ENCODE results near the gene MTHFD2L.

MTHFD2L gene

GRCh38 chr4:74318276-74318675, 160.4 kb downstream of the MTHFD2L start:
- no peak overlapping the region for H3K4me3 ChIP-seq (ENCODE audit: low read length)
- no peak for TF ChIP-seq CTCF (IDR thresholded peaks at IDR 0.05; ENCODE audit: insufficient read depth, low read depth, low read length, missing control alignments)
- DNase-seq (ENCODE audit: low read depth): no peak

- peak; percentile 47 for DNase-seq (ENCODE audit: low read depth)
- no peak overlapping the region for H3K4me3 ChIP-seq (ENCODE audit: low read length)
- no peak for TF ChIP-seq CTCF (IDR thresholded peaks at IDR 0.05; ENCODE audit: insufficient read depth, low read depth, low read length, missing control alignments)
Measured at GRCh38 chr4:74319470-74319869, 161.6 kb downstream of the MTHFD2L start.

GRCh38 chr4:74320559-74321118, 162.7 kb downstream of the MTHFD2L start:
- H3K4me3 ChIP-seq (ENCODE audit: low read length): no peak overlapping the region
- TF ChIP-seq CTCF (IDR thresholded peaks at IDR 0.05; ENCODE audit: insufficient read depth, low read depth, low read length, missing control alignments): peak; percentile 65
- DNase-seq (ENCODE audit: low read depth): peak; percentile 96

- TF ChIP-seq CTCF (IDR thresholded peaks at IDR 0.05; ENCODE audit: insufficient read depth, low read depth, low read length, missing control alignments): no peak
- DNase-seq (ENCODE audit: low read depth): no peak
- no peak overlapping the region for H3K4me3 ChIP-seq (ENCODE audit: low read length)
Measured at GRCh38 chr4:74322301-74322700, 164.4 kb downstream of the MTHFD2L start.

GRCh38 chr4:74323663-74324062, 165.7 kb downstream of the MTHFD2L start:
- H3K4me3 ChIP-seq (ENCODE audit: low read length): no peak overlapping the region
- no peak for TF ChIP-seq CTCF (IDR thresholded peaks at IDR 0.05; ENCODE audit: insufficient read depth, low read depth, low read length, missing control alignments)
- no peak for DNase-seq (ENCODE audit: low read depth)

- TF ChIP-seq CTCF (IDR thresholded peaks at IDR 0.05; ENCODE audit: insufficient read depth, low read depth, low read length, missing control alignments): no peak
- DNase-seq (ENCODE audit: low read depth): no peak
- no peak overlapping the region for H3K4me3 ChIP-seq (ENCODE audit: low read length)
Measured at GRCh38 chr4:74324262-74324661, 166.3 kb downstream of the MTHFD2L start.

- no peak for TF ChIP-seq CTCF (IDR thresholded peaks at IDR 0.05; ENCODE audit: insufficient read depth, low read depth, low read length, missing control alignments)
Measured at GRCh38 chr4:74325886-74326285, 168.0 kb downstream of the MTHFD2L start.

More at GRCh38 chr4:74325886-74326285, 168.0 kb downstream of the MTHFD2L start:
- no peak for DNase-seq (ENCODE audit: low read depth)
- no peak overlapping the region for H3K4me3 ChIP-seq (ENCODE audit: low read length)
